Activated CD4-positive, alpha-beta T cell treated with anti-CD3 and anti-CD28 coated beads, Interleukin-2, amount 10 ng/mL, durations not matched to agents 7 days and 5 days (primary cell): ENCODE data around the gene GBF1. TPM values are rescaled to one million over a fixed set of nuclear protein-coding genes. Genes with fewer than 3 reads are reported as not detected.
"Not testable (repeated sequence)": the region's sequence is repeated elsewhere in the genome, so short reads cannot be mapped to it uniquely, and the experiment has no call there.

Experiments used
- CTCF ChIA-PET: fragments of 350-600 bp; sonication (Branson Sonifier 250); formaldehyde crosslinking; loops from one replicate; lab custom pipeline; 2021; ENCODE audit warnings: antibody characterized with exemption; lab: Charles Lee
- POLR2A ChIA-PET: fragments of 350-600 bp; sonication (Branson Sonifier 250); formaldehyde crosslinking; loops from one replicate; lab custom pipeline; 2021; ENCODE audit warnings: antibody characterized with exemption; lab: Charles Lee
- DNase-seq: peaks from one replicate; pipeline ENCODE4 v3.0.0-alpha.2; 2020
- H3K27ac Mint-ChIP-seq: one replicate; pipeline ENCODE4 v1.8.0; 2021; ENCODE audit warnings: mild to moderate bottlenecking, moderate library complexity, mixed read lengths
- H3K27me3 Mint-ChIP-seq: one replicate; pipeline ENCODE4 v1.8.0; 2021; ENCODE audit warnings: mixed read lengths
- H3K36me3 Mint-ChIP-seq: one replicate; pipeline ENCODE4 v1.8.0; 2021; ENCODE audit warnings: low read depth, mixed read lengths
- H3K4me1 Mint-ChIP-seq: one replicate; pipeline ENCODE4 v1.8.0; 2021; ENCODE audit warnings: mixed read lengths
- H3K4me3 Mint-ChIP-seq: one replicate; pipeline ENCODE4 v1.8.0; 2021; ENCODE audit warnings: mild to moderate bottlenecking, moderate library complexity, mixed read lengths
- H3K9me3 Mint-ChIP-seq: one replicate; pipeline ENCODE4 v1.8.0; 2021; ENCODE audit warnings: mixed read lengths
- total RNA-seq, 2 experiments: library from RNA; stranded (reverse); gene quantifications; one replicate each; pipeline ENCODE4 v1.2.3, GENCODE V29; 2021

GBF1 gene
- total RNA-seq, 2 experiments from 2014 or later = 42.4 to 44.6 TPM

DNA sequence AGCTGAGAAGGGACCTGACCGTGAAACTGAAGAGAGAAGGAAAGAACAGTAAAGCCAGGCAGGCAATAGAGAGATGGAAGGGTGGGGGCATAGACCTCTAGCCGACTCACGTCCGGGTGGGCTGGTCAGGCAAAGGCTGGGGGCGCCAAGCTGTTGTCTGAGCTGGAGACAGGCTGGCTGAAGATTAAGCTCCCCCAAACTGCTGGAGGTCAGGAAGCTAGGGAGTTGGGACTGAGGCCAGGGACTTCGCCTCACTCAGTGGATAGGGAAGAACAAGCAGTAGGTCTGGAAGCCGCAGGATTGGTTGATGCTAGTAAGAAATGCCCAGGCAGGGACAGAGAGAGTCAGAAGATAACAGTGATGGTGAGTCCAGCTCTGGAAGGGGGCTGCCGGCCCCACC is 9.3 kb upstream of the GBF1 start:
- no peak for DNase-seq
- CTCF ChIA-PET = interaction anchor here (0.6 to 4.2 kb wide), 7 partner anchors 8 to 243 kb away, joined by 3 to 16 read pairs (median 3); no protein-coding TSS in a partner anchor
- no peaks in the 10 kb centered on the region for H3K9me3 Mint-ChIP-seq
- H3K36me3 Mint-ChIP-seq = no peaks in the 10 kb centered on the region
- POLR2A ChIA-PET = no interaction called here
- H3K4me1 Mint-ChIP-seq = peaks cover 6% of the 10 kb centered on the region
- H3K27ac Mint-ChIP-seq = no peak overlapping the region
- H3K4me3 Mint-ChIP-seq = no peak overlapping the region
- H3K27me3 Mint-ChIP-seq = peaks cover 65% of the 10 kb centered on the region

GRCh38 chr10:102237711-102238252 is 7.5 kb upstream of the GBF1 start:
- POLR2A ChIA-PET = no interaction called here
- CTCF ChIA-PET = interaction anchor here (1.0 to 4.9 kb wide), 6 partner anchors 9 to 166 kb away, joined by 3 to 71 read pairs (median 4); partner anchors contain the start of gene ELOVL3

GRCh38 chr10:102240467-102241031 is 4.8 kb upstream of the GBF1 start:
- CTCF ChIA-PET = interaction anchor here (0.8 to 4.9 kb wide), 6 partner anchors 11 to 158 kb away, joined by 3 to 71 read pairs (median 3); partner anchors contain the start of gene ELOVL3
- DNase-seq = no peak
- H3K36me3 Mint-ChIP-seq = no peaks in the 10 kb centered on the region
- H3K9me3 Mint-ChIP-seq = no peaks in the 10 kb centered on the region
- H3K27ac Mint-ChIP-seq = no peak overlapping the region
- H3K27me3 Mint-ChIP-seq = peaks cover 53% of the 10 kb centered on the region
- POLR2A ChIA-PET = no interaction called here
- H3K4me3 Mint-ChIP-seq = peak overlapping the region; percentile 54
- H3K4me1 Mint-ChIP-seq = peaks cover 25% of the 10 kb centered on the region

More at GRCh38 chr10:102237711-102238252, 7.5 kb upstream of the GBF1 start:
- Mint-ChIP-seq H3K9me3 (no peaks in the 10 kb centered on the region), H3K27me3 (peaks cover 68% of the 10 kb centered on the region), H3K4me1 (peaks cover 16% of the 10 kb centered on the region), H3K36me3 (no peaks in the 10 kb centered on the region), H3K27ac (no peak overlapping the region), H3K4me3 (no peak overlapping the region)
- no peak for DNase-seq

DNA sequence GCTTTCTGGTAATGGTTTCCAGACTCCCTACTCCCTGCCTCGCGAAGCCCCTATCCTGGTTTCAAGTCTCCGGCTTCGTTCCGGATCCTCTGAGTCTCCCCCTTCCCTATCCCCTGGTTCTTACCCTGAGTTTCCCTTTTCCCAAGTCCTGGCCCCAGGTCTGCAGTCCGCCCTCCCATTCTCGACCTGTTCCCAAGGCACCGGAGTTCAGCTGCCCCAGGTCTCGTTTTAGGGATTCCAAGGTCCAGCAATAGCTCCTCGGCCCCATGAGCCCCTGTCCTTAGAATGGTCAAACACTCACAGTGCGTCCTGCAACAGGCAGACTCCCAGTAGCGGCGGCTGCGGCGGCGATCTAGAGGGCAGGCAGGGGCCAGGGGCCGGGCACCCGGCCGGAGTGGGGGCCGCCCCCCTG is 4.3 kb upstream of the GBF1 start:
- Mint-ChIP-seq H3K27me3 (peaks cover 48% of the 10 kb centered on the region), H3K36me3 (no peaks in the 10 kb centered on the region), H3K4me1 (peaks cover 26% of the 10 kb centered on the region), H3K4me3 (peak overlapping the region; percentile 54), H3K9me3 (no peaks in the 10 kb centered on the region), H3K27ac (no peak overlapping the region)
- CTCF ChIA-PET = interaction anchor here (0.8 to 4.9 kb wide), 7 partner anchors 12 to 158 kb away, joined by 3 to 71 read pairs (median 3); partner anchors contain the start of gene ELOVL3
- POLR2A ChIA-PET = no interaction called here
- no peak for DNase-seq

DNA sequence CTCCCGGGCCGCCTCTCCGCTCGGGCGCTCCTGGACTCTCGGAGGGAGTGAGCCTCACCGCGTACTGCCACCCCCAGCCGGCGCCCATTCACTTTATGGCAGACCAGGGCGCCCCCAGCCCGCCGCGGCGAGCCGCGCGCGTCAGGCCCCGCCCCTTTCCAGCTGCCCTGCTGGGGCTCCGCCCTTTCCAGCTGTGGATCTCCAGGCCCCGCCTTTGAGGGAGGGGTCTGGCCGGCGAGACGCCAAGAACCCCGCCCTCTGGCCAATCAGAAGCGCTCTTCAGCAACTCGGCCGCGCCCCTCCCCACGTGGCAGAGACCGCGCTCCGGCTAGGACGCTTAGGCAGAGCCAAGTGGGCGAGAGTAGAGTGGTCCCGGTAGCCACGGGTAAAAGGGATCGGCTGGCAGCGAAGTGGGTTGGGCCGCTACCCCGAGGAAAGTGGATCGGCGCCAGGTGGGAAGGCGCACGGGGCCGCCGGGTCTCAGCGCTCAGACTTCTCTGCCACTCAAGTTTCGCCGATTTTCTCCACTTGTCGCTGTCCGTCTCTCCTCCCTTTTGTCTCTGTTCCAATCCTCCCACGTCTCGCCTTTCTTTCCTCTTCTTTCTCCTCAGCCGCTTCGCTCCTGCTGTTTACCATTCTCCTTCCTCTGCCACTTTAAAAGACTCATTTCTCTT is 3.8 kb upstream of the GBF1 start, which contains the start of gene PITX3:
PITX3 (minus strand) TSS at position 69 of the 674 bp plus-strand sequence. CDS start 9,432 bp downstream, outside the sequence.
- H3K27ac Mint-ChIP-seq = no peak within 1 kb of the TSS
- peaks cover 31% of the 10 kb centered on the region for H3K4me1 Mint-ChIP-seq
- H3K4me3 Mint-ChIP-seq = peak within 1 kb of the TSS; percentile 80
- ChIA-PET POLR2A (no interaction called here), CTCF (interaction anchor here (0.8 to 4.9 kb wide), 6 partner anchors 13 to 157 kb away, joined by 3 to 71 read pairs (median 3); partner anchors contain the start of gene ELOVL3)
- H3K9me3 Mint-ChIP-seq = no peaks in the 10 kb centered on the region
- peaks cover 46% of the 10 kb centered on the region for H3K27me3 Mint-ChIP-seq
- peak; percentile 93 for DNase-seq
- H3K36me3 Mint-ChIP-seq = peaks cover 3% of the 10 kb centered on the region

- Mint-ChIP-seq H3K9me3 (no peaks in the 10 kb centered on the region), H3K4me3 (peak overlapping the region; percentile 80), H3K4me1 (peaks cover 37% of the 10 kb centered on the region), H3K27me3 (peaks cover 42% of the 10 kb centered on the region), H3K27ac (no peak overlapping the region), H3K36me3 (peaks cover 3% of the 10 kb centered on the region)
- DNase-seq = no peak
- ChIA-PET POLR2A (no interaction called here), CTCF (interaction anchor here (1.3 to 4.9 kb wide), 3 partner anchors 12 to 73 kb away, joined by 3 to 71 read pairs (median 5); partner anchors contain the start of gene ELOVL3)
Observed at GRCh38 chr10:102242118-102242485, 3.2 kb upstream of the GBF1 start.

GRCh38 chr10:102243309-102243708 is 2.0 kb upstream of the GBF1 start:
- Mint-ChIP-seq H3K9me3 (no peaks in the 10 kb centered on the region), H3K27ac (no peak overlapping the region), H3K4me1 (peaks cover 49% of the 10 kb centered on the region), H3K27me3 (peaks cover 35% of the 10 kb centered on the region), H3K36me3 (peaks cover 7% of the 10 kb centered on the region), H3K4me3 (peak overlapping the region; percentile 1)
- no peak for DNase-seq
- ChIA-PET CTCF (interaction anchor here (0.5 to 1.3 kb wide), 2 partner anchors 13 to 34 kb away, joined by 3 to 5 read pairs; no protein-coding TSS in a partner anchor), POLR2A (no interaction called here)

GRCh38 chr10:102245932-102246251 is 560 bp downstream of the GBF1 start:
- peak overlapping the region; percentile 93 for H3K27ac Mint-ChIP-seq

DNA sequence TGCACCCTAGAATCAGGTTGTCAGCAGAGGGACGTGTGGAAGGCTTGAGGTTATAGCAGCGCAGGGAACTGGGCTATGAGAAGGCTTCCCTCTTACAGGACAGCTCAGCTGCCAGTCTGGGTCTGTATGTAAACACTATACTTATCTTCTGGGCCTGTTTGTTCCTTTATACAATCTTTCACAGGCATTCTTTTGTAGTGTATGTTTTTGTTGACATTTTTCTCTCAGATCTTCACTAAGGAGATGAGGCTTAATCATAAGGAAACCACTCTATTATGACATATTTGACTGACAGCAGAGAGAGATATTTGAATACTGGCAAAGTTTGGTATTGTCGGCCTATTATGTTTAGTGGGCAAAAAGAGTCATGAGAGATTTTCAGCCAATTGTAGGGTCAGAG is 929 bp downstream of the GBF1 start:
- Mint-ChIP-seq H3K4me1 (peaks cover 48% of the 10 kb centered on the region), H3K4me3 (peak overlapping the region; percentile 97), H3K9me3 (no peaks in the 10 kb centered on the region), H3K27me3 (peaks cover 9% of the 10 kb centered on the region), H3K27ac (peak overlapping the region; percentile 93), H3K36me3 (peaks cover 14% of the 10 kb centered on the region)
- DNase-seq = no peak
- CTCF ChIA-PET = interaction anchor here (8.3 kb wide), 1 partner anchor 16 kb away, joined by 69 read pairs; no protein-coding TSS in a partner anchor
- POLR2A ChIA-PET = no interaction called here

More at GRCh38 chr10:102245932-102246251, 560 bp downstream of the GBF1 start:
- H3K4me3 Mint-ChIP-seq = peak overlapping the region; percentile 97
- no peaks in the 10 kb centered on the region for H3K9me3 Mint-ChIP-seq
- peaks cover 11% of the 10 kb centered on the region for H3K36me3 Mint-ChIP-seq
- peaks cover 50% of the 10 kb centered on the region for H3K4me1 Mint-ChIP-seq
- DNase-seq = no peak
- H3K27me3 Mint-ChIP-seq = peaks cover 11% of the 10 kb centered on the region
- POLR2A ChIA-PET = interaction anchor here (0.6 to 1.0 kb wide), 2 partner anchors 66 to 152 kb away, joined by 3 read pairs; no protein-coding TSS in a partner anchor
- CTCF ChIA-PET = interaction anchor here (0.6 to 8.3 kb wide), 3 partner anchors 16 to 112 kb away, joined by 4 to 69 read pairs (median 4); no protein-coding TSS in a partner anchor

DNA sequence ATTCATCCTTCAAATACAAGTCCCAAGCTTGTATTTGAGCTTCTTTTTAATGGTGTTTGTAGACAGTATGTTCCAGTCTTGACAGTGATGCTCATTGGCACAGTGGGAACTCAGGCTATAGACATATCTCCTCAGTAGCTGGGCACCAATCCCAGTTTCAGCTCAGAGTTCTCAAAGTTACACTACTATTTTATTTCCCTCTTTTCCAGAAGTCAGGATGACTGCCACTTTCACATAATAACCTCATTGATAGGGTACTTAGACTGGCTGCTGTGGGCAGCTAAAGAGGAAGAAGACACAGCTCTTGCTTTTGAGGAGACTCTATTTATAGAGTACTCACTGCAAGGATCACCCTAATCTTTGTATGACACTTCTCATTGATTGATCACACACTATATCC is 2.4 kb downstream of the GBF1 start:
- no peaks in the 10 kb centered on the region for H3K9me3 Mint-ChIP-seq
- ChIA-PET CTCF (interaction anchor here (0.6 to 8.3 kb wide), 7 partner anchors 18 to 562 kb away, joined by 3 to 69 read pairs (median 3); partner anchors contain the start of genes FBXL15 and NOLC1), POLR2A (no interaction called here)
- peak overlapping the region; percentile 97 for H3K4me3 Mint-ChIP-seq
- H3K27me3 Mint-ChIP-seq = no peaks in the 10 kb centered on the region
- H3K27ac Mint-ChIP-seq = no peak overlapping the region
- H3K36me3 Mint-ChIP-seq = peaks cover 16% of the 10 kb centered on the region
- H3K4me1 Mint-ChIP-seq = peaks cover 37% of the 10 kb centered on the region
- no peak for DNase-seq

DNA sequence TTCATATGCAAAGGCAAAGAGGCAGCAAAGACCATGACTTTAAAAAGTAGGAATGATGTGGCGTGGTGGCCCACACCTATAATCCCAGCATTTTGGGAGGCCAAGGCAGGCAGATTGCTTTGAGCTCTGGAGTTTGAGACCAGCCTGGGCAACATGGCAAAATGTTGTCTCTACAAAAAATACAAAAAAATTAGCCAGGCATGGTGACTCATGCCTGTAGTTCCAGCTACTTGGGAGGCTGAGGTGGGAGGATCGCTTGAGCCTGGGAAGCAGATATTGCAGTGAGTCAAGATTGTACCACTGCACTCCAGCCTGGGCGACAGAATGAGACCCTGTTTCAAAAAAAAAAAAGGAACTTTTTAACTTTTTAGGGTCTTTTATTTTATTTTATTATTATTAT is 7.2 kb downstream of the GBF1 start:
- Mint-ChIP-seq H3K4me1 (peaks cover 12% of the 10 kb centered on the region), H3K36me3 (peaks cover 17% of the 10 kb centered on the region)
- H3K4me3 Mint-ChIP-seq, DNase-seq, H3K9me3 Mint-ChIP-seq, H3K27me3 Mint-ChIP-seq, H3K27ac Mint-ChIP-seq: not testable (repeated sequence)
- ChIA-PET POLR2A (interaction anchor here (0.6 kb wide), 1 partner anchor 937 kb away, joined by 7 read pairs; no protein-coding TSS in a partner anchor), CTCF (interaction anchor here (0.7 to 2.7 kb wide), 5 partner anchors 12 to 519 kb away, joined by 3 to 7 read pairs (median 3); no protein-coding TSS in a partner anchor)

GRCh38 chr10:102254426-102254825 is 9.1 kb downstream of the GBF1 start:
- peaks cover 2% of the 10 kb centered on the region for H3K4me1 Mint-ChIP-seq
- POLR2A ChIA-PET = no interaction called here
- CTCF ChIA-PET = interaction anchor here (1.4 to 2.7 kb wide), 2 partner anchors 10 to 23 kb away, joined by 5 to 7 read pairs; no protein-coding TSS in a partner anchor
- peaks cover 14% of the 10 kb centered on the region for H3K36me3 Mint-ChIP-seq
- H3K9me3 Mint-ChIP-seq = no peaks in the 10 kb centered on the region
- no peak overlapping the region for H3K27ac Mint-ChIP-seq
- H3K27me3 Mint-ChIP-seq = no peaks in the 10 kb centered on the region
- no peak for DNase-seq
- H3K4me3 Mint-ChIP-seq = no peak overlapping the region
